ENCODE data around the gene SOX6.
"Not testable (repeated sequence)": the region's sequence is repeated elsewhere in the genome, so short reads cannot be mapped to it uniquely, and the experiment has no call there.

The SOX6 gene

DNA sequence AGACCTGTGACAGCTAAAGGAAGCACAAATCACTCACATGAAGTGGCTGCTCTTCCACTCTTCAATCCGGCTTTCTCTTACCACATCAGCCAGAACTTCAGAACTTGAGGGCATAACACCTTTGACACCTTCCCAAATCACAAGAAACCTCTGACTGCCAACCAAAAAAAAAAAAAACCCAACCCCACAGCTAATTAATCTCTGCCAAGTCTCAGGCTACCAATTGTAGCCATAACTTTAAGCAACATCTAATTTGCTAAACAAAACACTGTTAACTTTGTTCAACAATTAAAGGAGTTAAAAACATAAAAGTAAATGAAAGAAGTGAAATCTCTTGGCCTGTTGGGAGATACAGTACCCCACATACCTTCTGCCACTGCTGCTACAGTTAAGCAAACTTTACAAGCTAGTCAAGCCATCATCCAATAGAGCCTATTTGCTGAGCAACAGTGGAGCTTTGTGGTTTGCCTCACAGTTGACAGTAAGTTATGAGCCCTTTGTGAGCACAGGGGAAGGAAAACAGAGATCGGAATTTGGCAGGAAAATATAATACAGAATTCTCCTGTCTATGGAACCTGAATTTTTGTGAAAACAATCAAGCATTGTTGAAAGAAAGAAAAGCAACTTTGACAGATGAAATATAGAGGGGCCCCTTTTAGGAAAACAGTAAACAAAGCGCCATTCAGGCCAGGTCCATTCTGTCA is at the start of gene SOX6:
Gene SOX6, minus strand, starts transcription at position 490 of the 704 bp plus-strand sequence. CDS start 15,298 bp downstream, outside the sequence.
- DNase-seq (ENCODE audit: low spot score): no peak

DNA sequence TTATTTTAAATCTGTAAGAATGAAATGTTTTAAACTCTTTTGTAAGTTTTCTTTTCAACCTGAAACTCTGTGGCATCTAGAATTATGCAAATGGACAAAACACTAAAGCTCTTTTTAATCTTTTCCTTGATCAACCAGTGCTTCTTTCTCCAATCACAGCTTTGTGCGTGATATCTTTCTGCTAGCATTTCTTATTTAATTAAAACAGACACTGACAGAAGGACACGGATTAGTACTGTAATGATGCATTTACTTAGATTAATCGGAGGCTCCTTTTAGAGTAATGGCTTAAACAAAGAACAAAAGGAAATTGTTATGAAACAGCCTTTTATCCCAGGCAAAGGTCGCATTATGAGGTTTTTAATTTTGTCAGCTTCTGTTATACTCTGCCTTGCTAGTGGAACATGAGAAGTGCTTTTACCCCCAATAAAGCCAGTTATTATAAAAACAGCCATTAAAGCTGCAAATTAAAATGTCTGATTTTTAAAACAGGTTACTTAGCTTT is 48.5 kb upstream of the SOX6 start:
- no peak for DNase-seq (ENCODE audit: low spot score)

DNA sequence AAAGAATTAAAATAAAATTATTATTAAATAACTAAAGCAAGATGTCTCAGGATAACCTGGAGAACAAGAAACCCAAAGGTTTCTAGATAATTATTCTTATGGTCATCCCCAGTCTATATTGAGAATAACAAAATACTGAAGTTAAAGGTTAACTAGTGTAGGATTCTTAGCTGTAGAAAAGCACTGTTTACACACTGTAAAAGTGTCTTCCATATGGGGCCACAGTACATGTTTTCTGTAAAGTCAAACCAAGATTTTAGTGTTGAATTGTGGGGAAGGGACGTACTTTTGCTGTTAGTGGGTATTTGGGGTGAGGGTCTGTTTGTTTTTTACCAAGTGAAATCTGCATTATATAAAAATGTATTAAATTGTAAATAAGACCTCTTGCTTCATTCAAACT is 47.5 kb upstream of the SOX6 start:
- DNase-seq (ENCODE audit: low spot score): no peak

DNA sequence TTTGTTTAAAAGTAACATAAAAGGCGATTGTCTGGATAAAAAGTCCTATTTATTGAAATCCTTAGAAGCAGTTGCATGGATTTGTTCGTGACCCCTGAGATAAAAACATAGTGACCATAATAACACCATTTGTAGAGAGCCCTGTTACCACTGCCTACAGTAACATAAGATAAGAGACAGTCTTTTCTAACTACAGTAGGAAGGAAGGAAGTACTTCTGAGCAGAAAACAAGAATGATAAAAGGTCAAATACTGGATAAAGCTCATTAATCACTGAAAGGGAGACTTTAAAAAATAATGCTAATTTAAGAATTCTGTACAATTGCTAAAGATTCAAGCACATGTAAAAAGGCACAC is 47.1 kb upstream of the SOX6 start:
- DNase-seq (ENCODE audit: low spot score): no peak

DNA sequence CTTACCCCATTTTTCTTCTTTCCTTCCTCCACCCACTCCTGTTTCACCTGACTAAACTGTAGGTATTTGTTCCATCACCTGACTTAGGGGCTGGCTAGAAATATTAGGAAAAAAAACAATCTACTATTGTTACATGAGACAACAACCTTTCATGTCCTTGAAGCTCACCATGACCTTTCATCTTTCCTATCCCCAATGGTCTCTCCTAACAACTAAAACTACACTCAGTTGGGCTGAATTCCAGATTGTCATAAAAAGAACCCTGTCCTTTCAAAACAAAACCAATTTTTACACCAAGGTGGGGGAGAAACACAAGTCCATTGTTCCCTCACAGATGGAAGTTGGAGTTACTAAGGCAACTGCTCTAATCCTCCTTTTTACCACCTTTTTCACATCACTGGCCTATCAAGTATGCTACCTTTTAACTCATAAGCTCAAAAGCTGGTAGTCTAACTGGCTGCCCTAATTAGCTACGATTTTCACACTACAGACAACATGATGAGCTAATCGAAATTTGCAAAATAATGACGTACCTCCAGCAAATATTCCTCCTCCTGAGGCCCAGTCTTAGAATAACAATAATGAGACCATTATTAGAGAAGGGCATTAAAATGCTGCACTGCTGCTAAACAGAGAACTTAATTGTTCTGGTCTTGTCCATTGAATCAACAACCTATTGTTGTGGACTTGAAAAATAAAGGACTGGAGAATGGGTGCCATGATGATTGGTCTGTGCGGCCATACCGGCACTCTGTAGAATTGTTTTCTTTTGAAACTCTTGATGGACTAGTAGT is 46.5 kb upstream of the SOX6 start:
- no peak for DNase-seq (ENCODE audit: low spot score)

DNA sequence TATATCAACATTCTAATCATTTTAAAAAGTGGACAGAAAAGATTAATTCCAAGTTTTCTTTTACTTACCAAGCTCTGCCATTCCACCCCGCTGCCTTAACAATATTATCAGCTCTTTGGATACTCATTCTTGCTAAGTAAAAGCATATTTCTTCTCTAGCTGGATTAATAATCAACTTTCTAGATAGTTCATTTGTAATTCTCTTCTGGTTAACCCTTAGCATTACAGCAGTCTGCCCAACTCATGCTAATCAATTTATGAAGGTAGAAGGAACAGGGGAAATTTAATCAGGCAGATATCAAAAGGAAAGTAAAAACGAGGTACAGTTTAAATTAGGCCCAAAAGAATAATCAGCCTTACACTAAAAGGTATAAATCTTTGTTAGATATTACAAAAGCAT is 41.0 kb upstream of the SOX6 start:
- DNase-seq (ENCODE audit: low spot score): no peak

DNA sequence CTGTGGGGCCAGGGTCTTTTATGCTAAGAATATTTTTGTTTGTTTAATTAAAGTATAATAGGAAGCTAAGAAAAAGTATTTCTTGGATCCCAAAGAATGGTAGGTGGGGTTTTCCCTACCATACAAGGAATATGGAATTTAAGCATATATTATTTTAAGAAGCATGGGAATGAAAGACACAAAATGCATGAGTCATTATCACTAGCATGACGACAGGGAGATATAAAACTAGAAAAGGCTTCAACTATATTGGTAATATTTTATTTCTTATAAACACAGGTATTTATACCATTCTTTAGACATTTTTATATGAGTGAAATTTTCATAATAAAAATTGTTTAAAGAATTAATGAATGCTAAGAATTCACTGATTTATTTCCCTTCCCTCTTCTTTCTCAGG is 39.3 kb upstream of the SOX6 start:
- DNase-seq (ENCODE audit: low spot score): no peak

DNA sequence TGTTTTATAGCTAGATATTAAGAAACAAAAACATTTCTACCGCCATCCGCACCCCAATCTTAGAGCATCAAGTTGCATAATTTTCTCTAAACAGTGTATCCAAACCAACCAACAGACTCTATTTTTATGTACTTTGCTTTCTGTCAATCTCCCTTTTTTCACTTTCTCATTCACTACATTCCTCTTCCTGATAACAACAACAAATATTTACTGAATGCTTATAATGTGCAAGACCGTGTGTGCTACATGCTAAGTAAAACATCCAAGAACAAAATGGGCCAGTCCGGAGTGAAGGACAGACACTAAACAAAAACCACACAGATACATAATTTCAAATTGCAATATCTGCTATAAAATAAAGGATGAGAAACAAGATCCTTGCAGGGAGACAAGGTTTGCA is 38.6 kb upstream of the SOX6 start:
- DNase-seq (ENCODE audit: low spot score): no peak

DNA sequence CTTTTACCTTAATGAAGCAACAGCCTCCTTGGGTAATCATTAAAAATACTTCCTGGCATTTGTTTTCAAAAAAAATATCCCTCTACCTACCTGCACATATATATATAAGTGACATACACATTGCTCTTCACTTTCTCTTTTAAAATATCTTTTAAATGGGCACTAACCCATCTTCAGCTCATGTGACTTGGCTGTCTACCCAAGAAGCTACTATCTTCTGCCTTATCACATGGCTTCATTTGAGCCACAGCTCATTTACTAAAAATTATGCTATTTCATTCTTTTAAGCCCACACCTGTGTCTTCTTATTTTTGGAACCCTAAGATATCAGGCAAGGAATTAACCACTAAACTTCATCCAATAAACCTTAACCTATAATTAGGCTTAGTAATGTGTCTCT is 37.0 kb upstream of the SOX6 start:
- DNase-seq (ENCODE audit: low spot score): no peak

DNA sequence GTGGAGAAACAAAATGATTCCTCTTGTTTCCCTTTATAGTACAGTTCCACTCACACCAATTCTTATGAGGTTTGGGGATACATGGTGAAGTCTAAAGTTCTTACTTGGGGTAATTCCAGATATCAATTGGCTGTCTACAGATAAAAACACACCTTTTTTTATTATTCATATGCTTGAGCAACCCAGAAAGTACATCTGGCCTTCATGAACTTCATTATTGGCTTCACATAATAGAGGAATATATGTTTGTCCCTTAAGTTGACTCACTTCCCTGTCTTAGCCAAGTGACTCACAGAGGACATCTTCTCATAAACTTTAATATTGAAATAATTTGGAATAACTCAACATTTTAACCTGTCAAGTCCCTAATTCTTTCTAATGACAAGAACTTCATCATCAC is 36.3 kb upstream of the SOX6 start:
- DNase-seq (ENCODE audit: low spot score): no peak

DNA sequence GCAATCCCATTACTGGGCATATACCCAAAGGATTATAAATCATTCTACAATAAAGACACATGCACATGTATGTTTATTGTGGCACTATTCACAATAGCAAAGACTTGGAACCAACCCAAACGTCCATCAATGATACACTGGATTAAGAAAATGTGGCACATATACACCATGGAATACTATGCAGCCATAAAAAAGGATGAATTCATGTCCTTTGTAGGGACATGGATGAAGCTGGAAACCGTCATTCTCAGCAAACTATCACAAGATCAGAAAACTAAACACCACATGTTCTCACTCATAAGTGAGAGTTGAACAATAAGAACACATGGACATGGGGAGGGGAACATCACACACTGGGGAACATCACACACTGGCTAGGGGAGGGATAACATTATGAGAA is 34.5 kb upstream of the SOX6 start:
- DNase-seq (ENCODE audit: low spot score): not testable (repeated sequence)

DNA sequence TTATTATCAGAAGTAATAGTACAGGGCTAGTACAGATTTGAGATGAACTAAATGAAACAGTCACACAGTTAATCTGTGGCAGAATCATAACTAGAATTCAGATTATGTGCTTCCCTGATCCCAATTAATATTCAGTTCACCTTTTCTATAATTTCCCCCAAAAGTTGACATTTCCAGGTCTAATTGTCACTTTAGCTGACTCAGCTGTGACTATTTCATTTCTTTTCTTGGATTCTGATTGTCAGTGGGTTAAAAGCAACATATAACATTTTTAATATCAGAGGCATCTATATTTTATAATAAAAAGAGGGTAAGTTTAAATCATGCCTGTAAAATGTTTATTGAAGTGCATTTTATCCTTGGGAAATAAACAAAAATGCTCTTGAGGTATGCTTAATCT is 28.8 kb upstream of the SOX6 start:
- no peak for DNase-seq (ENCODE audit: low spot score)

DNA sequence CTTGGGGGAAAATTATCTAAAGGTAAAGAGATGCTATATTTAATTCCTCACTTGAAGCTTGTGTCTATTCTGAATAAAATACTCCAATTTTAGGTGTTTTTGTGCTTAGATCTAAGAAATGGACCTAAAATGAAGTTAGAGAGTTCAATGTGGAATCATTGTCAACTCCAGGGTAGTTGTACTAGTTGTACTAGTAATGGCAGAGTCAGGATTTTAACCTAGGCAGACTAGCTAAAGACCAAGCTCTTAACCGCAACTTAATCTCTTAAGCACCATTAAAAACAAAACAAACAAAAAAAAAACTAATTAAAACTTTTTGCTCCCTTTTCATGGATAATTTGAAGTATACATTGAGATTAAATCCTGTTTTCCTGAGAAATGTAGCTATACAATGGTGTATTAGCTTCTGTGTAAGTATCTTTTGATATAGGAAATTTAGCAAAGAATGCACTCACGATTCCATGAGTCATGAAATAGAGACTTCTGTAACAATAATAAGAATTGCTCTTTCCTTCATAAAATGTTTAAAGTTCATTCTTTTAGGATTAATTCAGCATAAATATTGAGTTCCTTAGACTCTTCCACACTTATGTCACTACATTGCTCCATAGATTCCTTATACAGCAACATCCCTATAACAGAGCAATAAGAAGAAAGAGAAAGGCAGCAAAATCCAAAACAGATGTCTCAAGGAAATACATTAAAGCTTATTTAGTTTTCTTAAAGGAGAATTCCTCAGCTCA is 26.5 kb upstream of the SOX6 start:
- DNase-seq (ENCODE audit: low spot score): no peak

DNA sequence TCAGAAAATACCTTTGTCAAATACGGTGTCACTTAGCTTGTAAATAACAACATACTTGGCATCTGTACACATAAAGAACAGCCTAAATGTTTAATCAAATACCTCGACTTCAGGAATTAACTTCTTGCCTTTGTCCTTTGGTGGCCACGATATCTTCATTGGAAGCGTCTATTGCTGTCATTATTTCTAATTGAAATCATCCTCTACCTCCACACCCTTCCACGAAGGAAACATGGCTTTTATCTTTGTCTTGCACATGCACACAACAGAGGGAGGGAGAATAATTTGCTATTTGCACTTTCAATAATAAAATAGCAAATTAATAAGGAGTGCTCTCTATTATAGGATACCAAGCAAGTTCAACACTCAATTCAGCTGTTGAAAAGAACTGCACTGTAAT is 25.8 kb upstream of the SOX6 start:
- no peak for DNase-seq (ENCODE audit: low spot score)

DNA sequence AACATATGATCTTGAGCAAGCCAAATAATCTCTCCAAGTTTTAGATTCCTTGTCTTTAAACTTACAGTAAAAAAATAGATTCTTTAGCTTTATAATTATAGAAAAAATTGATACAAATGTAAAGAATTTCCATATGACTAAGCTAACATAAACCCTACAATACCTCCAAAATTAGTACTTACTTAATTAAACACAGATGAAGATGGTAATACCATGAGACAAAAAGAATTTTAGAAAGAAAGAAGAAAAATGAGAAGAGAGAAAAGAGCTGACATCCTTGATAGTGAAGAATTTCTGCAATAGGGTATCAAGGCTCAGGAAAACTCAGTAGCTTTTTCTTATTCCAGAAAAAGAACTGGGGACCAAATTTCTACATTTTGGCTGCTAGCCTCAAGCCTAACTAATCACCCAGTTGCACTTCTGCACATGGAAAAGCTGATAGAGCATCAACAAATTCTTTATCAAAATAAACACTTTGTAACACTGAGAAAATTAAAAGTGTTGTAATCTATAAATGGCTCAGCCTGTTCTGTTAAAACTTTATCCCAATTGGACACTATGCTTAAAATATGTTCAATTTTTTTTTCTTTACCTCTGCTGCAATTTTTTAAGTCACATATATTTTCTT is 24.7 kb upstream of the SOX6 start:
- DNase-seq (ENCODE audit: low spot score): no peak

DNA sequence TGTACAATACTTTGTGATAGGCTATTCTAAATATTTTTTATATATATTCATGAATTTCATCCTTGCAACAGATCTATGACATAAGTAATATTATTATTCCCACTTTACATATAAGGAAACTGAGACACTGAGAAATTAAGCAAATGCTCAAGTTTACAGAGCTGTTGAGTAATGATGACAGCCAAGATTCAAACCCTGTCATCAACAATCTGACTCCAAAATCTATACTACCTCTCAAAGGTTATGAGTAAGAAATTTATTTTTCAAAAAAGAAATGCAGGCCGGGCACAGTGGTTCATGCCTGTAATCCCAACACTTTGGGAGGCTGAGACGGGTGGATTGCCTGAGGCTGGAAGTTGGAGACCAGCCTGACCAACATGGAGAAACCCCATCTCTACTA is 22.6 kb upstream of the SOX6 start:
- DNase-seq (ENCODE audit: low spot score): no peak

DNA sequence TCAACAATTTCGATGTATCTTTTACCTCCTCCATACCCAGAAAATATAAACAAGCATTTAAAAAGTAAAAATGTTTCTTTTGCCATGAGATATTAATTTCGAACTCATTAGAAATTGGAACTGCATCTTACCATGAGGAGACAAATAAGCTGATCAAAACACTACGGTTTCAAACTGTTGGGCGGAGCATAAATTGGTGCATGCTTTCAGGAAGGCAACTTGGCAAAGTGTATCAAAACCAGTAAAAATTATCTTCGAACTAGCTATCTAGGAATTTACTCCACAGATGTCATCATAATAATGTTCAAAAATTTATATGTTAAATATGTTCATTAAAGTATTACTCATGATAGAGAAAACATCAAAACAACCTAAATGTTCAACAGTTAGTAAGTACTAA is 21.4 kb upstream of the SOX6 start:
- DNase-seq (ENCODE audit: low spot score): no peak

DNA sequence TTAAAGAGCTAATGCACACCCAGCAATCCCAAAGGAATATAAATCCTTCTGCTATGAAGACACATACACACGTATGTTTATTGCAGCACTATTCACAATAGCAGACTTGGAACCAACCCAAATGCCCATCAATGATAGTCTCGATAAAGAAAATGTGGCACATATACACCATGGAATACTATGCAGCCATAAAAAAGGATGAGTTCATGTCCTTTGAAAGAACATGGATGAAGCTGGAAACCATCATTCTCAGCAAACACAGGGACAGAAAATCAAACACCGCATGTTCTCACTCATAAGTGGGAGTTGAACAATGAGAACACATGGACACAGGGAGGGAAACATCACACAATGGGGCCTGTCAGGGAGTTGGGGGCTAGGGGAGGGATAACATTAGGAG is 19.3 kb upstream of the SOX6 start:
- not testable (repeated sequence) for DNase-seq (ENCODE audit: low spot score)

DNA sequence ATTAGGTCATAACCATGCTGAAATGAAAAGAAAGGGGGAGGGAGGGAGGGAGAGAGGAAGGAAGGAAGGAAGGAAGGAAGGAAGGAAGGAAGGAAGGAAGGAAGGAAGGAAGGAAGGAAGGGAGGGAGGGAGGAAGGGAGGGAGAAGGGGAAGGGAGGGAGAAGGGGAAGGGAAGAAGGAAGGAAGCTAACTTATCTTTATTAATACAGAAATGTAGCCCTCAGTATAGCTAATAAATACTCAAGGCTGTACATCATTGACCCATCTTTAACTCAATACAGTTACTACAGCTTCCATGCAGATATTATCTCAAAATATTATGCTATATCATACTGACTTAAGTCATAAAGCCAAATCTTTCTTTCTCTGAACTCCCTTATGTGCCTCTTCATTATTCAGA is 17.4 kb upstream of the SOX6 start:
- no peak for DNase-seq (ENCODE audit: low spot score)

DNA sequence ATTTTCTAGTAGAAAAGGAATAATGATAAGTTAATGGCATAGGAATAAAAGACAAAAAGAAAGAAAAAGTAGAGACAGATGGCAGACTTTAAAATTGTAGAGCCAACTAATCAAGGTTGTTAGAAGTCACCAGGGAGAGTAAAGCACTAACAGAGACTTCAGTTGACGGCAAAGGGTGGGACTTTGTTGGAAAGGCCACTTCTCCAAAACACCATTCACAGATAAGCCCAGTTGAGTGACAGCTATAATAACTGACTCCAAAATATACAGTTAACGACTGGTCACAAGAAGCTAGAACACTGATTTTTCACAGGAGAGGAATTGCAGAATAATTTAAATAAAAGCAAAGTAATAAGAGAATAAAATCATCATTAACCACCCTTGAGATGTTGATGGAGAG is 16.0 kb upstream of the SOX6 start:
- DNase-seq (ENCODE audit: low spot score): no peak

DNA sequence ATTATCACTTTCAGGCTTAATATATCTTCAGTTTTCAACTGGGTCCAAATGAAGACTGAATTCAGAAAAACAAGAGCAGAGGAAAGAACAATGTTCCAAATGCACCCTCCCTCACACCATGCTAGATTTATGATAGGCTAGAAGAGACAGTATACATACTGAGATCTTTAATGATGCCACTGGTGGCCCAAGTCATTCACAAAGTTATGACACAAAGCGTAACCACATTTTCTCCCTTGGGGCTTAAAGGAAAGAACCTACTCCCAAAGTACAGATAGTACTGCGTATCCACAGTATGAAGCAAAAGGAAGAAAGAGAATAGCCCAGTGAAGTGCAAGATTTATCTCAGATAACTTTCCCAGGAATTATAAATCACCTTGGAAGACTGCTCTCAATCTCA is 10.9 kb upstream of the SOX6 start:
- no peak for DNase-seq (ENCODE audit: low spot score)

DNA sequence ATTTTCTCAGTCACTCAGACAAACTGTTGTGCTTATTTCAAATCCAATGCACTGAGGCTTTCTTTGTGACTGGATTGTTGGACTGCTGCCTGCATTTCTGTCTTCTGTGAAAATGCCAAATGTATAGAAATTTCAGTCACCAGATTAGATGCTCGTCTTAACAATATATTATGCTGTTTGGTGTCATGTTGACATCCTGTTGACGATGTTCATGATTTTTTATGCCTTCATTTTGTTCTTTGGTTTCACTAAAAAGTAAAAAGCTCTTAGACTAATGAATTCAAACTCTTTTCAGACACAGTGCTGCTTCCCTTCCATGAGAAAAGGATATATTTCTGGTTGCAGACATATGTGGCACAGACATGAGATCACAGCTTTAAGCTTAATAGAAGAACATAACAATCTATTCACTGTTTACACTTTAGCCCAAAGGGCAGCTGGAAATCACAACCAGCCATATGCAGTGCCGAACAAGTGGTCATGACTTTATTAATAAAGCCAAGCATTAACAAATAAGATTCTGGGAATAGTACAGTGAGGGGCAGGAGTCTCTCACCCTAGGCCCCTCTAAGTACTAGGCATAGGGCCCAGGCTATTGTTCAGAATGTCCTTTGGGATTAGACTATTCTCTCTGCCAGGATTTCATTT is 9.4 kb upstream of the SOX6 start:
- DNase-seq (ENCODE audit: low spot score): no peak

Data from RKO (cell line).